B cell (primary cell): ENCODE data around the gene CACNA2D3. TPM values are rescaled to one million over a fixed set of nuclear protein-coding genes. Genes with fewer than 3 reads are reported as not detected.

Source experiments
- ATAC-seq: fragments of 200-7000 bp; cut with Tn5 transposase; one replicate; pipeline ENCODE4 v1.10.0; 2021; ENCODE audit warnings: low read depth, mild to moderate bottlenecking, moderate number of reproducible peaks, moderate library complexity
- CTCF ChIA-PET: fragments of 350-600 bp; sonication (Branson Sonifier 250); formaldehyde crosslinking; loops from one replicate; lab custom pipeline; 2021; ENCODE audit warnings: antibody characterized with exemption, inconsistent platforms; lab: Charles Lee
- POLR2A ChIA-PET: fragments of 350-600 bp; sonication (Branson Sonifier 250); formaldehyde crosslinking; loops from one replicate; lab custom pipeline; 2021; ENCODE audit warnings: antibody characterized with exemption; lab: Charles Lee
- DNase-seq: peaks from one replicate; pipeline ENCODE4 v3.0.0; 2013
- H2AFZ ChIP-seq: 2 replicates; pipeline ENCODE4 v1.6.1; 2012; ENCODE audit warnings: mild to moderate bottlenecking, low read depth, low read length; ENCODE audit not compliant: insufficient read depth, poor library complexity, severe bottlenecking
- H3K27ac ChIP-seq, 2 donors: 1 replicate in 1 of 2; 2 replicates in 1 of 2; pipeline ENCODE4 v1.5.1; 2012 to 2013; ENCODE audit warnings: low read length in 2 of 2, mild to moderate bottlenecking in 2 of 2, moderate library complexity in 1 of 2
- H3K27me3 ChIP-seq, 4 experiments: fragments of 200-600 bp in 1 of 4; sonication (generic) in 1 of 4; replicated peaks in 1 of 4; 1 replicate in 2 of 4; 2 replicates in 2 of 4; pipeline versions ENCODE4 v1.6.1 to v1.7.0; 2013 to 2016; ENCODE audit warnings: low read length in 3 of 4, mild to moderate bottlenecking in 2 of 4, mixed read lengths in 1 of 4, moderate library complexity in 1 of 4; ENCODE audit not compliant: insufficient read depth in 4 of 4, control insufficient read depth in 3 of 4; ENCODE audit errors: control extremely low read depth in 1 of 4
- H3K36me3 ChIP-seq, 2 experiments: replicated peaks in 1 of 2; 1 replicate in 1 of 2; 2 replicates in 1 of 2; pipeline versions ENCODE4 v1.6.1 to v1.7.1; 2013; ENCODE audit warnings: low read length in 1 of 2; ENCODE audit not compliant: insufficient read depth in 2 of 2, control insufficient read depth in 1 of 2; ENCODE audit errors: control extremely low read depth in 1 of 2, extremely low read depth in 1 of 2
- H3K4me1 ChIP-seq, 2 donors: fragments of 200-600 bp in 1 of 2; sonication (generic) in 1 of 2; 1 replicate in 1 of 2; 2 replicates in 1 of 2; pipeline versions ENCODE4 v1.5.1 to v1.6.1; 2013 to 2017; ENCODE audit warnings: low read length in 2 of 2; ENCODE audit not compliant: control insufficient read depth in 2 of 2, insufficient read depth in 2 of 2
- H3K4me2 ChIP-seq: replicated peaks from 2 replicates; pipeline ENCODE3; 2012; ENCODE audit warnings: mild to moderate bottlenecking, low read depth, low read length; ENCODE audit not compliant: poor library complexity, severe bottlenecking
- H3K4me3 ChIP-seq, 5 experiments: fragments of 200-600 bp in 1 of 5; sonication (generic) in 1 of 5; 1 replicate in 3 of 5; 2 replicates in 2 of 5; pipeline versions ENCODE4 v1.5.1 to v1.7.0; 2011 to 2016; ENCODE audit warnings: low read length in 4 of 5, mild to moderate bottlenecking in 4 of 5, low read depth in 2 of 5, control low read depth in 1 of 5, moderate library complexity in 1 of 5; ENCODE audit not compliant: insufficient read depth in 1 of 5; ENCODE audit errors: control extremely low read depth in 1 of 5, extremely low read depth in 1 of 5
- H3K79me2 ChIP-seq: fragments of 200-600 bp; sonication (generic); one replicate; pipeline ENCODE4 v1.6.0; 2016; ENCODE audit warnings: low read length; ENCODE audit not compliant: control insufficient read depth, insufficient read depth
- H3K9ac ChIP-seq: fragments of 200-600 bp; sonication (generic); 2 replicates; pipeline ENCODE4 v1.6.1; 2017; ENCODE audit warnings: mild to moderate bottlenecking, low read length, moderate library complexity
- H3K9me3 ChIP-seq, 3 donors: one replicate each; pipeline versions ENCODE4 v1.6.1 to v1.7.1; 2013; ENCODE audit warnings: low read length in 2 of 3; ENCODE audit not compliant: control insufficient read depth in 2 of 3, insufficient read depth in 1 of 3; ENCODE audit errors: control extremely low read depth in 1 of 3
- H4K20me1 ChIP-seq: 2 replicates; pipeline ENCODE4 v1.6.0; 2012; ENCODE audit warnings: mild to moderate bottlenecking, low read length; ENCODE audit not compliant: insufficient read depth, control insufficient read depth, poor library complexity, severe bottlenecking
- H3K27ac Mint-ChIP-seq: one replicate; pipeline ENCODE4 v1.8.0; 2021; ENCODE audit warnings: mixed read lengths
- H3K27me3 Mint-ChIP-seq: one replicate; pipeline ENCODE4 v1.8.0; 2021; ENCODE audit warnings: mixed read lengths
- H3K4me1 Mint-ChIP-seq: one replicate; pipeline ENCODE4 v1.8.0; 2021; ENCODE audit warnings: mixed read lengths
- H3K4me3 Mint-ChIP-seq: one replicate; pipeline ENCODE4 v1.8.0; 2021; ENCODE audit warnings: mixed read lengths
- H3K9me3 Mint-ChIP-seq: one replicate; pipeline ENCODE4 v1.8.0; 2022; ENCODE audit warnings: mixed read lengths; ENCODE audit not compliant: insufficient read depth
- EZH2 ChIP-seq: IDR thresholded peaks from 2 replicates; pipeline ENCODE4 v1.6.1; 2012; ENCODE audit warnings: borderline replicate concordance, low read depth, mild to moderate bottlenecking, moderate library complexity, low read length; ENCODE audit not compliant: insufficient read depth, poor library complexity, severe bottlenecking
- WGBS: methylation state at CpG from one replicate; pipeline ENCODE4 v1.1.5; 2013; ENCODE audit warnings: missing lambda C conversion rate; ENCODE audit not compliant: insufficient coverage; 5-methylcytosine and 5-hydroxymethylcytosine counted together
- intact Hi-C: fragments of 100-400 bp; cut with micrococcal nuclease; formaldehyde crosslinking; loops from one replicate; pipeline ENCODE4 v1.10.0; 2022
- polyA plus RNA-seq: library from polyadenylated mRNA; depleted of rRNA; stranded (reverse); fragments of >200 nt; gene quantifications from 2 replicates; pipeline ENCODE4 v1.2.3, GENCODE V29; 2012
- total RNA-seq, 2 donors: library from RNA; stranded (reverse); fragments of 120-200 nt in 1 of 2; gene quantifications; 1 replicate in 1 of 2; 2 replicates in 1 of 2; pipeline versions ENCODE4 v1.2.3 to v1.2.4, GENCODE V29; 2013 to 2022
- TF ChIP-seq, protein P1 (sequence below): fragments of 200-600 bp; IDR thresholded peaks from one replicate; pipeline ENCODE4 v1.8.0; 2022; ENCODE audit warnings: antibody characterized with exemption, mild to moderate bottlenecking

Gene CACNA2D3
- total and polyA plus RNA-seq, 2 donors (not counting 1 experiment from before 2014, with no cell fraction given), result not detected

DNA sequence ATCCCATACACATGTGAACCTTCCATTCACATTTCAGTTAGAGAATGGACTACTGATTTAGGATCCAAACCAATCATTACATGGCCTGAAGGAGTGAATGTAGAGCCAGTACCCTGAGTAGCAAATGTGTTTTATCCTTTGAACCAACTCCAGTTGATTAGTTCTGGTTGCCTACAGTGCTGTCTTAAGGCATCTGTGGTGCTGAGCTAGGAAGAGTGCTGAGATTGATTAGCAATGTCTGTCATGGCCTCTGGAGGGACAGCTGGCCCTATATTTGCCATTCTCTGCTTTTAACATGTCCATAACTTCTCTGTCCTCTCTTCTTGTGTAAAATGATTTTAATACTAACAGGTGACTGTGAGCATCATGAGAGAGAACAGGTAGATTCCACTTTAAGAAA lies 794.4 kb downstream of the CACNA2D3 start:
- ChIA-PET CTCF (no interaction called here), POLR2A (no interaction called here)
- H3K79me2 ChIP-seq, result no peaks in the 10 kb centered on the region
- H4K20me1 ChIP-seq, result no peaks in the 10 kb centered on the region
- no peak overlapping the region for H3K4me2 ChIP-seq
- H3K9me3 ChIP-seq, result peaks cover 0 to 7% (median 0%) of the 10 kb centered on the region in 3 donors
- Mint-ChIP-seq H3K9me3 (no peaks in the 10 kb centered on the region), H3K27me3 (no peaks in the 10 kb centered on the region), H3K4me3 (no peak overlapping the region), H3K4me1 (no peaks in the 10 kb centered on the region), H3K27ac (no peak overlapping the region)
- no peak for TF ChIP-seq EZH2
- TF ChIP-seq, protein P1, sequence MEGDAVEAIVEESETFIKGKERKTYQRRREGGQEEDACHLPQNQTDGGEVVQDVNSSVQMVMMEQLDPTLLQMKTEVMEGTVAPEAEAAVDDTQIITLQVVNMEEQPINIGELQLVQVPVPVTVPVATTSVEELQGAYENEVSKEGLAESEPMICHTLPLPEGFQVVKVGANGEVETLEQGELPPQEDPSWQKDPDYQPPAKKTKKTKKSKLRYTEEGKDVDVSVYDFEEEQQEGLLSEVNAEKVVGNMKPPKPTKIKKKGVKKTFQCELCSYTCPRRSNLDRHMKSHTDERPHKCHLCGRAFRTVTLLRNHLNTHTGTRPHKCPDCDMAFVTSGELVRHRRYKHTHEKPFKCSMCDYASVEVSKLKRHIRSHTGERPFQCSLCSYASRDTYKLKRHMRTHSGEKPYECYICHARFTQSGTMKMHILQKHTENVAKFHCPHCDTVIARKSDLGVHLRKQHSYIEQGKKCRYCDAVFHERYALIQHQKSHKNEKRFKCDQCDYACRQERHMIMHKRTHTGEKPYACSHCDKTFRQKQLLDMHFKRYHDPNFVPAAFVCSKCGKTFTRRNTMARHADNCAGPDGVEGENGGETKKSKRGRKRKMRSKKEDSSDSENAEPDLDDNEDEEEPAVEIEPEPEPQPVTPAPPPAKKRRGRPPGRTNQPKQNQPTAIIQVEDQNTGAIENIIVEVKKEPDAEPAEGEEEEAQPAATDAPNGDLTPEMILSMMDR, result no peak
- no peak overlapping the region for H2AFZ ChIP-seq
- no peak overlapping the region for H3K27ac ChIP-seq
- no peak overlapping the region for H3K4me3 ChIP-seq
- H3K27me3 ChIP-seq, result no peaks in the 10 kb centered on the region
- ATAC-seq, result no peak
- intact Hi-C loops, result no loop called here
- no peaks in the 10 kb centered on the region for H3K36me3 ChIP-seq
- no peak overlapping the region for H3K9ac ChIP-seq
- DNase-seq, result no peak
- H3K4me1 ChIP-seq, result no peaks in the 10 kb centered on the region

DNA sequence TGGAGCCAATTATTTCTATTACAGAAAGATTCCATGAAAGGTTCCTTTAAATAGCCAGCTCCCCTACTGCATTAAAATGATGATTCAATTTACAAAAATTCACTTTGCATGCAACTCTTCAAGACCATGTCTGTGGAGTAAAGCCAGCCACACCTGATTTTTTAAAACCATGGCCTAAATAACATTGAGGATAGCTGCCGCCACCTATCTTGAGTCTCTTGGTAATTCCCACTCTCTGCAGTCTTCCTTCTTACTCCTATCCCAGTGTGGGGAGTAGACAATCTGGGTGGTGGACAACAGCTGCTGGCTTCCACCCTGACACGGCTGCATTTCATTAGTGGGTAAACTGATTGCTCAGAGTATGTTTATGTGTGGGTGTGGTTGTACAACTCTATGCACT lies 794.8 kb downstream of the CACNA2D3 start:
- ChIA-PET CTCF (no interaction called here), POLR2A (no interaction called here)
- Histone ChIP-seq H2AFZ (no peak overlapping the region), H3K27ac (no peak overlapping the region), H3K4me2 (no peak overlapping the region), H3K36me3 (no peaks in the 10 kb centered on the region), H3K4me3 (no peak overlapping the region), H3K9me3 (peaks cover 0 to 7% (median 0%) of the 10 kb centered on the region in 3 donors), H4K20me1 (no peaks in the 10 kb centered on the region), H3K4me1 (no peaks in the 10 kb centered on the region), H3K9ac (no peak overlapping the region), H3K27me3 (no peaks in the 10 kb centered on the region), H3K79me2 (no peaks in the 10 kb centered on the region)
- Mint-ChIP-seq H3K9me3 (no peaks in the 10 kb centered on the region), H3K27me3 (no peaks in the 10 kb centered on the region), H3K4me3 (no peak overlapping the region), H3K4me1 (no peaks in the 10 kb centered on the region), H3K27ac (no peak overlapping the region)
- intact Hi-C loops, result no loop called here
- TF ChIP-seq, protein P1, result no peak
- TF ChIP-seq EZH2, result no peak
- ATAC-seq, result no peak
- WGBS, result no CpG with 5 or more reads among the region's 2 CpGs
- no peak for DNase-seq
